Measurements from ENCODE around the gene SLC39A11.

Gene SLC39A11

DNA sequence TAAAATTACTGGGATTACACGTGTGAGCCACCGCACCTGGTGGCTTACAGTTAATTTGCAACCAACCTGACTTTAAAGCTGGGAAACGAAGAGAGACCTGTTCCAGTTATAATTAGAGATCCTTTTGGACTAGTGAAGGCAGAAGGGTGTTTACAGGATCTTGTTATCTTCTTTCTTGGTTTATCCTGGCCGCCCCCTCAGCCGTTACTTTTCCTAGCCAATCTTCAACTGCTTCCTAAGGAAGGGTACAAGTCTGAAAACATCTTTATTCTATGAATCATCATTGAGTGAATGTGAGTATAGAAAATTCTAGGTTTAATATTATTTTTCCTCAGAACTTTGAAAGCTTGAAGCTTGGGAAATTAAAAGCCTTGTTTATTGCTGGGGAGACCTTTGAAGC, 286.5 kb downstream of the SLC39A11 start:
- no peak for DNase-seq
- no peak overlapping the region for H3K18ac ChIP-seq (ENCODE audit: low read length)
- H3K4me1 ChIP-seq (ENCODE audit: control insufficient read depth in 1 of 2, insufficient read depth in 2 of 2, low read length in 2 of 2): no peaks in the 10 kb centered on the region
- H3K23ac ChIP-seq (ENCODE audit: low read length): no peak overlapping the region
- no peak overlapping the region for H3K4ac ChIP-seq (ENCODE audit: low read depth, low read length)
- no peak overlapping the region for H3K27ac ChIP-seq (ENCODE audit: low read depth, low read length)
- H3K36me3 ChIP-seq (ENCODE audit: control insufficient read depth in 1 of 2, insufficient read depth in 2 of 2, low read length in 2 of 2): no peaks in the 10 kb centered on the region
- no peak overlapping the region for H3K4me3 ChIP-seq (ENCODE audit: low read depth, low read length)
- H3K14ac ChIP-seq (ENCODE audit: low read length): no peak overlapping the region
- no peak overlapping the region for H3K4me2 ChIP-seq (ENCODE audit: low read length)
- peaks cover 2% of the 10 kb centered on the region for H3K9me3 ChIP-seq (ENCODE audit: insufficient read depth, low read depth, low read length)
- no peaks in the 10 kb centered on the region for H3K79me2 ChIP-seq (ENCODE audit: control insufficient read depth, insufficient read depth, low read length, poor library complexity)
- no peak overlapping the region for H2AK5ac ChIP-seq (ENCODE audit: low read length)
- no peak overlapping the region for H2BK120ac ChIP-seq (ENCODE audit: insufficient read depth, low read length, poor library complexity)
- no peaks in the 10 kb centered on the region for H3K27me3 ChIP-seq (ENCODE audit: insufficient read depth, low read length)
- H4K8ac ChIP-seq (ENCODE audit: low read depth, low read length): no peak overlapping the region
- no peak overlapping the region for H2AFZ ChIP-seq (ENCODE audit: insufficient read depth, low read length, poor library complexity)
- no peaks in the 10 kb centered on the region for H3K79me1 ChIP-seq (ENCODE audit: low read length)
- H4K12ac ChIP-seq (ENCODE audit: low read depth, low read length): no peak overlapping the region
- no peak overlapping the region for H4K91ac ChIP-seq (ENCODE audit: low read depth, low read length)
- WGBS (ENCODE audit: extremely low coverage, insufficient coverage, insufficient read length): no CpG with 5 or more reads among the region's 5 CpGs
- no peak overlapping the region for H3K9ac ChIP-seq (ENCODE audit: low read length)
- H2BK12ac ChIP-seq (ENCODE audit: low read length): no peak overlapping the region
- no peak overlapping the region for H2BK5ac ChIP-seq (ENCODE audit: low read depth, low read length, poor library complexity)

DNA sequence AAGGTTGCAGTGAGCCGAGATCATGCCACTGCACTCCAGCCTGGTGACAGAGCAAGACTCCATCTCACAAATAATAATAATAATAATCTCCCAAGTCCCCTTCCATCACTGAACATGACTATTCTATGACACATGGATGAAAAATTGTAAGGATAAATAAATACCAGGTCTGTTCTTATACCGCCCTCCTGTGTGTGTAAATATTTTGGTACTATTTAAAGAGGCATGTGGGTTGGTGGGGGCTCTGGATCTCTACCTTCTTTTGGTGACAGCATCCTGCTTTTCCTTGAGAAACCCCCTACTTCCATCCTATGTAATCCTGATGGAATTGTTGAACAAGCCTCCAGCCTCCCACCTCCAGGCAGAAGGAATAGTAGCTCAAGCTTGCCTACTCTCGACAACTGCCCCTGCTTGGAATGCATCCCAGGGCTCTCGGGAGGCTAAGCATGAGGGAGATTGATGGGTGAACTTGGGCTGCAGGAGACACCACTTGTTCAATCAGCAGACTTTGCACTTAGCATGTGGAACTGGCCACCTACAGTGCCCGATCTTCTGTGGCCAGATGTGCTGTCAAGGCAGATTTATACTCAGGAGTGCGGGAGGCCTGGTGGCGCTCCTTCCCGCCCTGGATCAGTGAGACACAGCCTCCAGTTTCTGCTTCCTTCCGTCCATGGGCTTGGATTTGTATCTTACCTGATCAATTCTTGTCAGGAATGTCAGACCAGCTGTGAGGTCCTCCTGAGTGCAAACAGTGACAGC, 287.4 kb downstream of the SLC39A11 start:
- Histone ChIP-seq H2BK120ac (ENCODE audit: insufficient read depth, low read length, poor library complexity) (no peak overlapping the region), H3K9me3 (ENCODE audit: insufficient read depth, low read depth, low read length) (peaks cover 4% of the 10 kb centered on the region), H4K12ac (ENCODE audit: low read depth, low read length) (no peak overlapping the region), H3K18ac (ENCODE audit: low read length) (no peak overlapping the region), H3K4me1 (ENCODE audit: control insufficient read depth in 1 of 2, insufficient read depth in 2 of 2, low read length in 2 of 2) (no peaks in the 10 kb centered on the region), H3K4ac (ENCODE audit: low read depth, low read length) (no peak overlapping the region), H2AK5ac (ENCODE audit: low read length) (no peak overlapping the region), H3K79me2 (ENCODE audit: control insufficient read depth, insufficient read depth, low read length, poor library complexity) (no peaks in the 10 kb centered on the region), H3K27ac (ENCODE audit: low read depth, low read length) (no peak overlapping the region), H4K91ac (ENCODE audit: low read depth, low read length) (no peak overlapping the region), H3K36me3 (ENCODE audit: control insufficient read depth in 1 of 2, insufficient read depth in 2 of 2, low read length in 2 of 2) (no peaks in the 10 kb centered on the region), H4K8ac (ENCODE audit: low read depth, low read length) (no peak overlapping the region), H3K9ac (ENCODE audit: low read length) (no peak overlapping the region), H2AFZ (ENCODE audit: insufficient read depth, low read length, poor library complexity) (no peak overlapping the region), H3K23ac (ENCODE audit: low read length) (no peak overlapping the region), H3K14ac (ENCODE audit: low read length) (no peak overlapping the region), H3K4me3 (ENCODE audit: low read depth, low read length) (no peak overlapping the region), H3K79me1 (ENCODE audit: low read length) (no peaks in the 10 kb centered on the region), H2BK12ac (ENCODE audit: low read length) (no peak overlapping the region), H2BK5ac (ENCODE audit: low read depth, low read length, poor library complexity) (no peak overlapping the region), H3K27me3 (ENCODE audit: insufficient read depth, low read length) (no peaks in the 10 kb centered on the region), H3K4me2 (ENCODE audit: low read length) (no peak overlapping the region)
- DNase-seq: no peak
- WGBS (ENCODE audit: extremely low coverage, insufficient coverage, insufficient read length): no CpG with 5 or more reads among the region's 9 CpGs

DNA sequence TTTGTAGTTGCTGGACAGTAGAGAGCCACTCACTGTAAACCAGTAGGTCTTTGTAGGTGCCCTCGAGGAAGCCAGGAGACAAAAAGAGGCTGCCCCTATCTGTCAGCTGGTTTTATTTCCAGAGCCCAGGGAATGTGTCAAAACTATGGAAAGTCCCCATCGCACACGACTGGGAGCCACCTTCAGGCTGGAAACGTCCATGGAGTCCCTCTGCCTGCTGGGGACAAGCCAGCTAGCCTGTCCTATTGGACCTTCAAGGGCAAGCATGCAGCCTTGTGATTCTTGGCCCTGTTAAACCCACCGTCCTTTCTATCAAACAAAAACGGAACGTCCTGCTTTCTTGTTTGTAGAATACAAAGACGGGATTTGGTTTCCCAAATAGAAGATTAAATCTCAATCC, 289.8 kb downstream of the SLC39A11 start:
- Histone ChIP-seq H2AFZ (ENCODE audit: insufficient read depth, low read length, poor library complexity) (no peak overlapping the region), H3K4ac (ENCODE audit: low read depth, low read length) (no peak overlapping the region), H3K4me1 (ENCODE audit: control insufficient read depth in 1 of 2, insufficient read depth in 2 of 2, low read length in 2 of 2) (no peaks in the 10 kb centered on the region), H3K79me1 (ENCODE audit: low read length) (no peaks in the 10 kb centered on the region), H2BK12ac (ENCODE audit: low read length) (no peak overlapping the region), H3K18ac (ENCODE audit: low read length) (no peak overlapping the region), H3K4me3 (ENCODE audit: low read depth, low read length) (no peak overlapping the region), H2BK5ac (ENCODE audit: low read depth, low read length, poor library complexity) (no peak overlapping the region), H4K12ac (ENCODE audit: low read depth, low read length) (no peak overlapping the region), H3K9me3 (ENCODE audit: insufficient read depth, low read depth, low read length) (peaks cover 11% of the 10 kb centered on the region), H3K79me2 (ENCODE audit: control insufficient read depth, insufficient read depth, low read length, poor library complexity) (no peaks in the 10 kb centered on the region), H2BK120ac (ENCODE audit: insufficient read depth, low read length, poor library complexity) (no peak overlapping the region), H4K8ac (ENCODE audit: low read depth, low read length) (no peak overlapping the region), H3K23ac (ENCODE audit: low read length) (no peak overlapping the region), H3K27ac (ENCODE audit: low read depth, low read length) (no peak overlapping the region), H3K9ac (ENCODE audit: low read length) (no peak overlapping the region), H4K91ac (ENCODE audit: low read depth, low read length) (no peak overlapping the region), H3K36me3 (ENCODE audit: control insufficient read depth in 1 of 2, insufficient read depth in 2 of 2, low read length in 2 of 2) (no peaks in the 10 kb centered on the region), H3K14ac (ENCODE audit: low read length) (no peak overlapping the region), H3K4me2 (ENCODE audit: low read length) (no peak overlapping the region), H2AK5ac (ENCODE audit: low read length) (no peak overlapping the region), H3K27me3 (ENCODE audit: insufficient read depth, low read length) (no peaks in the 10 kb centered on the region)
- DNase-seq: no peak
- no CpG with 5 or more reads among the region's 8 CpGs for WGBS (ENCODE audit: extremely low coverage, insufficient coverage, insufficient read length)

DNA sequence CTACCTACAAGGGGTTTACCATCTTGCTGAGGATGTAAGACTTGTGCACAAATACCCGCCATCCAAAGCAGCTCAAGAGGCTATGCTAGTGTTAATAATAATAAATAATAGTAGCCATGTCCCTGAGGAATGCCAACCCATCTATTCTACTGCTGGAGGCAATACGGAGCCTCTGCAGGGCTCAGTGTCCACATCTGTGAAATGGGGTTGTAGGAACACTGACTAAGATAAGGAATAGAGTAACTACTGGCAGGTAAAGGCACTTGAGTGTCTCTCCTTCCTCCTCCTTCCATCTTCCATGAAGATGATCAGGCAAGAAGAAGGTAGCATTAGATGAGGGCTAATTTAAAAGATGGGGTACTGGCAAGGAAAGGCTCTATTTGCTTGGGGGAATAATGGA, 295.3 kb downstream of the SLC39A11 start:
- H2AFZ ChIP-seq (ENCODE audit: insufficient read depth, low read length, poor library complexity): no peak overlapping the region
- no peak overlapping the region for H4K12ac ChIP-seq (ENCODE audit: low read depth, low read length)
- no peak overlapping the region for H3K18ac ChIP-seq (ENCODE audit: low read length)
- no peak overlapping the region for H4K91ac ChIP-seq (ENCODE audit: low read depth, low read length)
- H2BK5ac ChIP-seq (ENCODE audit: low read depth, low read length, poor library complexity): no peak overlapping the region
- no peaks in the 10 kb centered on the region for H3K79me2 ChIP-seq (ENCODE audit: control insufficient read depth, insufficient read depth, low read length, poor library complexity)
- no peaks in the 10 kb centered on the region for H3K27me3 ChIP-seq (ENCODE audit: insufficient read depth, low read length)
- no peak overlapping the region for H3K4me3 ChIP-seq (ENCODE audit: low read depth, low read length)
- peaks cover 0 to 4% of the 10 kb centered on the region in 2 experiments for H3K4me1 ChIP-seq (ENCODE audit: control insufficient read depth in 1 of 2, insufficient read depth in 2 of 2, low read length in 2 of 2)
- H4K8ac ChIP-seq (ENCODE audit: low read depth, low read length): no peak overlapping the region
- H3K4me2 ChIP-seq (ENCODE audit: low read length): no peak overlapping the region
- H3K9ac ChIP-seq (ENCODE audit: low read length): no peak overlapping the region
- no peak overlapping the region for H3K27ac ChIP-seq (ENCODE audit: low read depth, low read length)
- H3K9me3 ChIP-seq (ENCODE audit: insufficient read depth, low read depth, low read length): peaks cover 19% of the 10 kb centered on the region
- no peak overlapping the region for H3K4ac ChIP-seq (ENCODE audit: low read depth, low read length)
- no peak overlapping the region for H2BK12ac ChIP-seq (ENCODE audit: low read length)
- H3K36me3 ChIP-seq (ENCODE audit: control insufficient read depth in 1 of 2, insufficient read depth in 2 of 2, low read length in 2 of 2): no peaks in the 10 kb centered on the region
- no peak overlapping the region for H3K23ac ChIP-seq (ENCODE audit: low read length)
- H3K79me1 ChIP-seq (ENCODE audit: low read length): no peaks in the 10 kb centered on the region
- WGBS (ENCODE audit: extremely low coverage, insufficient coverage, insufficient read length): no CpG with 5 or more reads among the region's 2 CpGs
- DNase-seq: no peak
- no peak overlapping the region for H3K14ac ChIP-seq (ENCODE audit: low read length)
- no peak overlapping the region for H2AK5ac ChIP-seq (ENCODE audit: low read length)
- no peak overlapping the region for H2BK120ac ChIP-seq (ENCODE audit: insufficient read depth, low read length, poor library complexity)

Data from trophoblast cell (in vitro differentiated cells and primary cell).